ENCODE measurements around the gene CENPW.

CENPW gene

GRCh38 chr6:126383203-126383602 lies 43.3 kb downstream of the CENPW start:
- DNase-seq: no peak
- Mint-ChIP-seq H3K9me3 (peaks cover 6 to 7% of the 10 kb centered on the region in 2 donors), H3K27ac (no peak overlapping the region), H3K36me3 (ENCODE audit: insufficient read depth) (no peaks in the 10 kb centered on the region), H3K27me3 (no peaks in the 10 kb centered on the region), H3K4me3 (no peak overlapping the region), H3K4me1 (ENCODE audit: low read depth in 2 of 2) (no peaks in the 10 kb centered on the region)
- ATAC-seq (replicated peaks): no peak

DNA sequence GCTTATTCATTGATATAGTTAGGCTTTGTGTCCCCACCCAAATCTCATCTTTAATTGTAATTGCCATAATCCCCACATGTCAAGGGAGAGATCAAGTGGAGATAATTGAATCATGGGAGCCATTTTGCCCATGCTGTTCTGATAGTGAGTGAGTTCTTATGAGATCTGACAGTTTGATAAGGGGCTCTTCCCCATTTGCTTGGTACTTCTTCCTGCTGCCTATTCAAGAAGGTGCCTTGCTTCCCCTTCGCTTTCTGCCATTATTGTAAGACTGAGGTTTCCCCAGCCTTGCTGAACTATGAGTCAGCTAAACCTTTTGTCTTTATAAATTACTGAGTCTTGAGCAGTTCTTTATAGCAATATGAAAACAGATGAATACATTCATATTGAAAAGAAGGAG lies 45.6 kb downstream of the CENPW start:
- Mint-ChIP-seq H3K27ac (no peak overlapping the region), H3K36me3 (ENCODE audit: insufficient read depth) (no peaks in the 10 kb centered on the region), H3K9me3 (peaks cover 7% of the 10 kb centered on the region in 2 donors), H3K4me3 (no peak overlapping the region), H3K4me1 (ENCODE audit: low read depth in 2 of 2) (no peaks in the 10 kb centered on the region), H3K27me3 (no peaks in the 10 kb centered on the region)
- no peak for ATAC-seq (replicated peaks)
- DNase-seq: no peak

- ATAC-seq (replicated peaks) (no peak), DNase-seq (no peak)
- Mint-ChIP-seq H3K27me3 (no peaks in the 10 kb centered on the region), H3K9me3 (peaks cover 5 to 7% of the 10 kb centered on the region in 2 donors), H3K36me3 (ENCODE audit: insufficient read depth) (no peaks in the 10 kb centered on the region), H3K27ac (no peak overlapping the region), H3K4me3 (no peak overlapping the region), H3K4me1 (ENCODE audit: low read depth in 2 of 2) (no peaks in the 10 kb centered on the region)
Observed at GRCh38 chr6:126388104-126388598, 48.2 kb downstream of the CENPW start.

- ATAC-seq (replicated peaks) (no peak), DNase-seq (no peak)
- Mint-ChIP-seq H3K27ac (no peak overlapping the region), H3K4me3 (no peak overlapping the region), H3K27me3 (no peaks in the 10 kb centered on the region), H3K36me3 (ENCODE audit: insufficient read depth) (no peaks in the 10 kb centered on the region), H3K9me3 (peaks cover 1 to 9% of the 10 kb centered on the region in 2 donors), H3K4me1 (ENCODE audit: low read depth in 2 of 2) (no peaks in the 10 kb centered on the region)
Observed at GRCh38 chr6:126396131-126396530, 56.2 kb downstream of the CENPW start.

All from effector memory CD8-positive, alpha-beta T cell (primary cell).